HG02571 (cell line): ENCODE data around the gene FAM227B.
"Not testable (repeated sequence)": the region's sequence is repeated elsewhere in the genome, so short reads cannot be mapped to it uniquely, and the experiment has no call there.

Experiments used
- ATAC-seq: cut with Tn5 transposase; IDR thresholded peaks from one replicate; pipeline ENCODE4 v1.9.1; 2021; ENCODE audit warnings: mild to moderate bottlenecking, moderate library complexity; ENCODE audit not compliant: unreplicated experiment

Gene FAM227B

DNA sequence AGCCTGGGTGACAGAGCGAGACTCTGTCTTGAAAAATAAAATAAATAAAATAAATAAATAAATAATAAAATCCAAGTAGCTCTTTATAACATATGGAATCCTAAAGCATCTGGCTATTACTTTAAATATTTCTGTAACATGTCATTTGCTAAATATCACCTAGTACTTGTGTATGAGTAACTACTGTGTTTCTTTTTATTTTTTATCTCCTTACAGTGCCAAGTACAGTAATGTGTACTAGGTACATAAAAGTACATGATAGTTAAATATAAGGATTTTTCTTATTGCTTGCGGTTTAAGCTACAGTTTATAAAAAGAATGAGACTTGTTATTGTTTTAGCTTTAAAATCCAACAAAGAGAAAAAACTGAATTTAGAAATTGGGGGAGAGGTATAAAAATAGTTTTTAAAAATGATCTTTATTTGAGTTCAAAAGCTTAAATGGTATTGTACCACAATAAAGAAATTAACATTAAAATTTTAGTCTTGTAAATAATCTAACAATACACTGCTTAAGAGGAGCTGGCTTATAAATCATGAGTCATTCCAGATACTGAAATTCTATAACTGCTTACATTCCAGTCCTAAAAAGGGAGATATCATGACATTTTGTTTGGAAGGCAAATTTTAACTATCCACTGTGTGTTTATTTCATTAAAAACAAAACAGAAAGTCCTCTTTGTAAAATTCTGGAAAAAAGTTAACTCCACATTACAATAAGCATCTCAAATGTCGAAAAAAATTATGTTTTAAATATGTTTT, 124.4 kb downstream of the FAM227B start:
- no peak for ATAC-seq

DNA sequence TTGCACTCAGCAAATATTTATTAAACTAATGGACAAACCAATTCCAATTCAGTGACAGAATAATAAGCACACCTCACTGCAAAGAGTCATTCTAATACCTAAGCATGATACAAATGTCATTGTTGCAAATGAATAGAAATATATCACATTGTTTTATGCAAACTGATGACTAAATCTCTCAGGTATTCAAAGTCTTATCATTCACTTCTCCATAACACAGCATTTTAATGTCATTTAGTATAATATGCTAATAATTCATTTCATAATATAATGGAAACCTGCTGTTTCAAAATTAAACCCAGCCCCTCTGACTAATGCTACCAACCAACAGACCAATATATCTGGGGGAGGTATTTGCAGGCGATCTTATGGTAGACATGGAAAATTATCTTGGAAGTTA, 125.8 kb downstream of the FAM227B start:
- no peak for ATAC-seq

DNA sequence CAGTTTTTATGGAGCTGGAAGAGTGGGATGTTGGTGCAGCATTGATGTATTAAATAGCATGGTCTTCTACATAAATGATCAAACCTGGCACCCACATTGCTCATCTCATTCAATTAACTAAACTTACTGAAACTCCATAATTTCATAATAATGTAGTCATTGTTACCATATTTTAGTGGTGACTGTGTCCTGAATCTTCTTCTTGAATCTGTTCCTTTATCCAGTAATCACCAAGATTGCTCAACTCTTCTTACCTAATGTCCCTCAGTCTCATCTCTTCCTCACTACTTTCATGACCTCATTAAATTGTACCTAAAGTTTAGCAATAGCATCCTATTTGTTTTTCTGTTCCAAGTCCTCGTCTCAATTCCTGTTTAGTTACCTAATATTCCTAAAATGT, 127.8 kb downstream of the FAM227B start:
- no peak for ATAC-seq

DNA sequence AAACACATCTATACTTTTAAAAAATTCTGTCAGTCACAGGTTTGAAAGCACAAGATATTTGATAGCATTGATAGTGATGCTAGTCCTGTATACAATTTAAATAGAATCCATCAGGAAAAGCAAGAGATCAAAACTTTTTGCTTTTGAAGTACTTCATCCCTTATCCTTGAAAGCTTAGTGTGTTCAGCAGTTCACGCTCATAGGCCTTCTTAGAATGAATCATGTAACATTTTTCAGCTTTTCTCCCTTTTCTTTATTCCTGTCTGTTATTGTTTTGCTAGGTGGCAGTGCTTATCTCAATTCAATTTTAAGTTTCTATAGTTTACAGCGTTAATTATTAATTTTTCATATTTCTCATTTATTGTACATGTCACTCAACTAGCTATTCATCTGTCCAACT, 128.5 kb downstream of the FAM227B start:
- ATAC-seq, result no peak

DNA sequence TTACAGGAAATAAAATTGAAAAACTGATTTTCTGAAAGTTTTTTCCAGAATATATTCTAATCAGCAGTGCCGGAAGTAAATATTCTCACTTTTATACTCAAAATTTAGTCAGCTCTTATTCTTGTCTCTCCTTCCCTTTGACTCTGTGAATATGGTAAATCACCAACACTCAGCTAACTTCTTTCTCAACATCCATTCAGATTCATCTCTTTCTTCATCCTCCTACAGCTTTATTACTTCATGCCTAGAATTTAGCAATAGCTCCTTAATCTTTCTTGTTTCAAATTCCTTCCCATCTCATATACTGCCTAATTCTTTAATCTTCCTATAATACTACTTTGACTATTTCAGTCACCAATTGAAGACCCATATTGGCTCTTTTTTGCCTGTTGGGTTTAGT, 129.7 kb downstream of the FAM227B start:
- ATAC-seq, result no peak

DNA sequence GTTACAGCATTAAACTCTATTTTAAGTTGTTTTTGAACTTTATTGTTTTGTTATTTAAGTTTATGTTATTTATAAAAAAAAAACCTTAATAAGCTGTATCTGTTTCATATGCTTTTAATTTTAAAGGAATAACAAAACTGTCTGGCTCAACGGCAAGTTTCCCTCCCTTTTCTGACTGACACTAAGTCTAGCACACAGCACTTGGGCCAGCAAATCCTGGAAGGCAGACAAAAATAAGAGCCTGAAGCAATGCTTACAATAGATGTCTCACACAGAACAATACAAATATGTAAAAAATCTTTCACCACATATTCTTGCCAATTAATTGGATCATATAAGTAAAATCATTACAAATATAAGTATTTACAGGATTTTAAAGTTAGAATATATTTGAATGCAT, 135.2 kb downstream of the FAM227B start:
- ATAC-seq, result not testable (repeated sequence)

DNA sequence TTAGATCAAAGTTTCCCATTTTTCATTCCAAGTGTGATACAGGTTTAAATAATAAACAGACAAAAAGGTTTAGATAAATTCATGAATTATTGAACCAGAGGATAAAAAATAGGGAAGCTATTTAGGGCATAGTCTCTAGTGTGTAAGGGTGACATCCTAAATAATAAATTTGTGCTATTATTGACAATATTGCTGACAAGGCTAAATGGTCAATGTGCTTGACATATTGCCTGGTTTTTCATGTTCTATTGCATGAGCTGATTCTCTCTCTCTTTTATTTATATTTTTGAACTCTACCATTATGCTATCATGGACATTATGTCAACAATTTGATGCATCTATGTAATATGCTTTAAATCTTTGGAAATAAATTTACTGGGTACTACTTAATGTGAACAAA, 141.6 kb downstream of the FAM227B start:
- not testable (repeated sequence) for ATAC-seq

DNA sequence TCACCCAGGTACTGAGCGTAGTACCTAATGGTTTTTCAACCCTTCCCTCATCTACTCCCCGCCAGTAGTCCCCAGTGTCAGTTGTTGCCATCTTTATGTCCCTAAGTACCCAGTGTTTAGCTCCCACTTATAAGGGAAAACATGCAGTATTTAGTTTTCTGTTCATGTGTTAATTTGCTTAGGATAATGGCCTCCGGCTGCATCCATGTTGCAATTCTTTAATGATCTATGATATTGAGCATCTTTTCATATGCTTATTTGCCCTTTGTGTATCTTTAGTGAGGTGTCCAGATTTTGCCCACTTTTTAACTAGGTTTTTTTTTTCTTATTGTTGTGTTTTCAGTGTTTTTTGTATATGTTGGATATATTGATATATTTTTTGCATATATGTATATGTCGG, 142.6 kb downstream of the FAM227B start:
- ATAC-seq, result not testable (repeated sequence)

DNA sequence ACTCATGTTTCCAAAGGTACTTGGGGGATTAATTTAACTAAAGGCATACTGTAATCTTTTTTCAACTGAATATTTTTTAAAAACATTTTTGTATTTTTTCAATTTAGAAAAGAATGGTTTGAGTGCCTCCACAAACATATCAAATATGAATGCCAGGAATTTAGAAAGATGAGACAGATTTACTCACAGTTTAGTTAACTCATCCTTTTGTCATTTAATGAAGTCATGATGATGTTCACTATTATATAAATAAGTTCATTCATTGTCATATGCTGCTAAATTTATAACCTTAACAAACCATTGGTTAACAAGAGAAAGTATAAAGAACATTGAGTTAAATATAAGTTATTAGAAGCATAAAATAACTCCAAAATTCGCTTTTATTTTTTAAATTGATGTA, 147.6 kb downstream of the FAM227B start:
- ATAC-seq, result no peak

DNA sequence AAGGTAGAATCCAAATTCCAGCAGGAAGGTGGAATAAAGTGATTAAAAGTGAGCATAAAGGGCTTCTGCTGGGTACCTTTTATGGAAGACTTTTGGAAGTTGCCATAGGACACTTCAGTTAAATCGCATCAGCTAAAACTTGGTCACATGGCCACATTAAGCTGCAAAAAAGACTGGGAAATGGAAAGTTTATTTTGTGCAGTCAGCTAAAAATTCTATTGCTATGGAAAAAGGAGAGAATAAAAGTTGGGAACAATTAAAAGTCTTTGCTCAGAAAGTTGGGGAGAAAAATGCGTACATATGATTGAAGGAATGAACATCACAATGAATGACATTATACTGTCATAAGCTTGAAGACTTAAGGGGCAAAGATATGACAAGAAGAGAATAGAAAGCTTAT, 148.3 kb downstream of the FAM227B start:
- no peak for ATAC-seq

DNA sequence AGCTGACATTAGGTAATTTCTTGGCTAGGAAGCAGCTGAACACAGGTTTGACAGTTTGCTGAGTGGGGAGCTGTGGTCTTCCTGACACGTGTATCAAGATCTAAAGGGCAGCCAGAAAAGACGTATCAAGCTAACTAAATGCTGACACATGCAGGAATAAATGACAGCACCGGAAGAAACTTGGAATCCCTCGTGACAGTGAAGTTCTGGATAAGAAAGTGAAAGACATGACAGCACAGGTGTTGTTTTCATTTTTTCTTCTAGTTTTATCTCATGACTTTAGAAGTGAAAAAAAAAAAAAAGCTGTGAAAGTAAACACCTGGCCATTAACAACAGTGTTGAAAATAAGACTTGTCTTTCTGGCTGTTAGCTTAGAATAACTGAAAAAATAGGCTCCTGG, 148.9 kb downstream of the FAM227B start:
- ATAC-seq, result peak; percentile 77

DNA sequence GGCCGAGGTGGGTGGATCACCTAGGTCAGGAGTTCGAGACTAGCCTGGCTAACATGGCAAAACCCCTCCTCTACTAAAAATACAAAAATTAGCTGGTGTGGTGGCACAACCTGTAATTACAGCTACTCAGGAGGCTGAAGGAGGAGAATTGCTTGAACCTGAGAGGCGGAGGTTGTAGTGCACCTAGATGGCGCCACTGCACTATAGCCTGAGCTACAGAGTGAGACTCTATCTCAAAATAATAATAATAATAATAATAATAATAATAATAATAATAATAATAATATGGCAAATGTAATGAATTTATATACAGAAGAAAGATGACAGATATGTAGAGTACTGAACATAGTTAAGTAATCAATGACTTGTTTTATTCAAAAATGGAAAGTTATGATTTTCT, 149.4 kb downstream of the FAM227B start:
- not testable (repeated sequence) for ATAC-seq

DNA sequence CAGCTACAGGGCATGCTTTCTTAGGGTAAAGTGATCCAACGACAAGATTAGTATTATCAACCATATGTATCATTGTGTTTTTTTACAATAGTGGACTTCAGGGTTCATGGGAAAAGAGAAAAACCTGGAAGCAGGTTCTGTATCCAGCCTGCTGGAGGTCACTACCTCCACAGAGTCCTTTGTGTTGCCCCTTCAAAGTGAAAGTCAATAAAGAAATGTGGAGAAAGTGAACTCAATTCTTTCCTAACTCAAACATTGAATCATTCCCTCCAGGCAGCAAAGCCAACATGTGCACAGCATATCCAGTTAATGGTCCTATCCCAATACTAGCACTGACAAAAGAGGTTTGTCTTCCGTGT, 152.2 kb downstream of the FAM227B start:
- ATAC-seq, result no peak

DNA sequence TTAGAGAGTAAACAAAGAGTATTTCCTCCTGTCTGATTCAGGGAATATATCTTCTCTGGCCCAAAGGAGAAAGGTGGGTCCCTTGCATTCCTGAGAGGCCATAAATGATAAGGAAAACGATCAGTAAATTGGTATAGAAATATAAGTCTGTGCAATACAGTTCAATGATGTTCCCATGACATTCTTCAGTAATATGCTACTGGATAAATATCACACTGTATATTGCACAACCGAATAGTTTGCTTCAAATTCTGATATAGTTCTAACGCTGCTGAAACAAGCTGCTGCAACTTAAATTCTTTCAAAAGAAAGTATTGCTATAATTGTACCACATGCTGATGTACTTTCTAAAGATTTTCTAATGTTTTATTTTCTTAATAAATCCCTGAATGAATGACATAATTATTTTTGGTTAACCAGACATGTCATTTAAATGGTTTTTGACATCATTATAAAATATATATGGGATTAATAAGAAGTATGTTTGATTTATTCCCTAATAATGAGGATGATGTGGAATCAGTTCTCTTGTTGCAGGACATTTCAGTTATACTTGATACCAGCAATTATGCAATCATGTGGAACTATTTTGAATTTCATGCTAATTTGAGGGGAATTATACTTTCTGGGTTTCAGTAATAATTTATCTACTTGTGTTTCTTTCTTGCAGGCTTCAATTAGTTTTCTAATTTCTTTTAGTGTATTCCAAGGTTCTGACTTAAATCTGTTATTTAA, 152.7 kb downstream of the FAM227B start:
- ATAC-seq, result no peak

DNA sequence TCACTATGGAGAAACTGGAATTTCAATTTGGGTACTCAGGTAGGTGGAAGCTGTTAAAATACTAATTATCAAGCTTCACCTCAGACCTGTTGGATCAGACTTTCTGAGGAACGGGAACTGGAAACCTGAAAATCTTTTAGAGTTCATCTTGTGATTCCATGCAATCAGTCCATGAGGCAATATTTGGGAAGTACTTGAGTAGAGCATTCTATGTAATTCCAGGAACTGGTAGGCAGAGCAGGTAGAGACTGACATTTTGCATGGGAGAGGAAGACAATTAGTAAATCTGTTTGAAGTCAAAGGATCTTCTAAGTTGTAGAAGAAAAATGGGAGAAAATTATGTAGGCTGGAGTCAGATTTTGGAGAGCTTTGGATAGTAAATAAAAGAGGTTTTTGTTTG, 154.5 kb downstream of the FAM227B start:
- no peak for ATAC-seq

DNA sequence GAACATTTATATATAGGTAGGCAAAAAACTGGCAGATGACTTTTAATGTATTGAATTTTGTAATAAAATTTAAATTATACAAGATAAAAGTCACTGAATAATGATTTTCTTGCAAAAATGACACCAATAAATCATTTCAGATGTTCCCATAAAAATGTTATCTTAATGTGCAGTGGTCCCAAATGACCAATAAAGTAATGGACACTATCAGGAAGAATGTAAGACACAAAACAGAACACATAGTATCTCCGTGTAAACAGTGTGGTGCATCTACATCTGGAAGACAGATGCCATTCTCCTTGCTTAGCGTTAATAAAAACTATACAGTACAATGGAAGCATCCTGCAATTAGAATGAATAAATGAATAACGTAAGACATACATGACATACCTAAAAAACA, 156.1 kb downstream of the FAM227B start:
- no peak for ATAC-seq

DNA sequence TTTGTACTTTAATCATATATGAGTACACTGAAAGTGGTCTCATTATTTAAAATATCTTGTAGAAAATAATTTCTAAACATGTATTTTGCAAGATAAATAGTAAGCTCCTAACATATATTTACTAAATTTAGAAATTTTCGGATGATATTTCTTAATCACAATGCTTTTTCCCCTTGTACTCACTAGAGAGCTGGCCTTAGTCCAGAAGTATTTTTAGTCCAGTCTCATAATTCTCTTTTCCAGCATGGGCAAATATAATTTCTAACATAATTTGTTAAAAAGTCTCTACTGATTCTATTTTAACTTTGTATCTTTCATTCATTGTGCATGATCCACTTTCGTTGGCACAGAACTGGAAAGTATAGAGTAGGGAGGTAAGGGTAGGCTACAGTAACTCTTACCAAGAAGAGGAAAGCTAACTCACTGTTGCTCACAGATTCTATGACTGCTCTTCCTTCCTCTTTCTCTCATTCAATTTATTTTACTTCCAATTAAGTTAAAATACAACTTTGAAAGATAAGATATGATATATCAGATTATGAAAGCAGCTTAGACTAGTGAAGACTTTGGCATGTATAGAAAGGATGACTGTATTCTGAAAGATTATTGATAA, 158.3 kb downstream of the FAM227B start:
- no peak for ATAC-seq

DNA sequence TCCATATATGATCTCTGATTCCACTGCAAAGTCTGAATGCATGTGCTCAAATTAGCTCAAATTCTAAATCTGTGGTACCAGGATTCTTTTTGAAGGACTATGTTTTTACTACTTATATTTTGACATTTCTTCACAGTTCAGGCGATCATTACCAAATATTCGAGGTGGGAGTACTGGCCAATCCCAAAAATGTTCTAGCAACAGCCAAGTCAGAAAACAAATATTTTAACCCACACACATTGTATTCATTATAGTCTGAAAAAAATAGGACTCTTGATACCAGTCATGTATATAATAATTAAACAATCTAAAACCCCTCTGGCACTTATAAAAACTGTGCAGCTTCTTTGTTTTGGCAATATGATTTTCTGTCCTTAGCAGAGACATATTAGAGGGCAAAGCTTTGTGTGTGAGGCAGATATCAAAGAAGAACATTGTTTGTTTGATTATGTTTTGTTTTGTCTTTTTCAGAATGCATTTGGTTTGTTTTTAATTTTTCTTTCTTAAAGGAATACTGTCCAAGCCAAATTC, 160.1 kb downstream of the FAM227B start:
- ATAC-seq, result no peak

DNA sequence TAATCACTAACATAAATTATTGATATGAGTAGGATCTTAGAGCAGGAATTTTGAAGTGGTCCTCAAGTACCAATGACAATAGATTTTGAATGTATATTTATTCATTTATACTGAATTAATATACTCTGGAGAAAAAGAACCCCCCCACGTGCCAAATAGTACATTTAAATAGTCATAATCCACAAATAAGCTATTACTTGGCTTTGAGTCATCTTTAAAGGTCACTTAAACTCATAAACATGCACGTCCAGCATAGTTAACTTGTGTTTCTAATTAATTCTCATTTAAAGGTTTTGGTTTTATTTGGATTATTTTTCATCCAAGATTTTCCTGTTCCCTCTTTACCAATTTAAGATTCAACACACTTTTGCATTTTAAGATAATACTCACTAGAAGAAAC, 162.5 kb downstream of the FAM227B start:
- ATAC-seq, result no peak

DNA sequence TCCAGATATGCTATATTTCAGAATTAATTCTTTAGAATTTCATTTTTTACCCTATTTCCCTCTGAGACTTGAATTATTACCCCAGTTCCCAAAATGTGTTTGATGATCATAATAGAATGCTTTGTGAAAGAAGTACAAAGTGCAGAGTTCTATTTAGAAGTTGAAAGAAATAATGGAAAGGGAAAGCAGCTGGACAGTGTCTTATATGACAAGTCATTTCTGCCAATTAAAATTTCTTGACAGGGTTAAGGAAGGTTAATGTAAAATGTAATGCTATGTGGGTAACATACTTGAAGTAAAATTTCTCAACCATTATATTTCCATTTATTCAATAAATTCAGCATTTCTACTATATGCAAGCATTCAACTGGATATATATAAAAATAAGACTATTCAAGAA, 164.5 kb downstream of the FAM227B start:
- no peak for ATAC-seq

DNA sequence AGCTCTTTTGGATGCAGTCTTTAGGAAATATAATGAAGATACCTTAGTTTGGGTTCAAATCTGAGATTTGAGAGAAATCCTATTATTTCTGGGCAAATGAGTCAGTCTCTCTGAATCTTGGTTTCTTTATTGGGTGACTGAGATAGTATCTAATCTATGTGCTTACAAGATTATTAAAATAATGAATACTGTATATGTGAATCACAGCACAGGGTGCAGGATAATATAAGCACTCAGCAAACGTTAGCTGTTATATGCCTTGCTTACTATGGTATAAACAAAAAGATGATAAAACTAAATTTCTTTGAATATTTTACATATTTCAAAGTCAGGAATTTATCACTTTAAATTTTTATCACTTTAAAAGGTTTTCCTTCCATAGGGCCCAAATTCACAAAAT, 168.0 kb downstream of the FAM227B start:
- ATAC-seq, result no peak

DNA sequence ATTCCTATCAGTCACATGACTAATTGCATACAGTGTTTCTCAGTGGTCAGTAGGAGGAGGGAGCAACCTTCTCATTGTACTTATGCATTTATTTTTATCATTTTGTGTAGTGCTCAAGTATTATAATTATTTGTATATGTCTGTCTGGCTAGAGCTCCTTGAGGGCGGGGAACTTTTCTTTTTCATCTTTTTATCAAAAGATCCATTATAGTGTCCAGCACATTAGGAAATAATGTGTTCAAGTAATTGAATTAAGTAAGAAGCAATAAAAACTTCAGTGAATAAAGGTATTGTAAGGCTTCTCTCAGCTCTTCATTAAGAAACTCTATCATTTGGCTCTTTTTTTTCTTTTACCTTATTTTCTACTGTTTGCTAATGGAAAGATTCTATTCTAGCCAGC, 178.8 kb downstream of the FAM227B start:
- ATAC-seq, result no peak
